Mesangial cell (primary cell): ENCODE results near the gene EGF. TPM values are rescaled to one million over a fixed set of nuclear protein-coding genes. Genes with fewer than 3 reads are reported as not detected.

Experiments used
- total RNA-seq: library from RNA; depleted of rRNA; stranded (reverse); fragments of >200 nt; gene quantifications from 2 replicates; pipeline ENCODE4 v1.2.3, GENCODE V29; 2015

Gene EGF
- 0.16 and 0.25 TPM in 2 replicates for total RNA-seq

DNA sequence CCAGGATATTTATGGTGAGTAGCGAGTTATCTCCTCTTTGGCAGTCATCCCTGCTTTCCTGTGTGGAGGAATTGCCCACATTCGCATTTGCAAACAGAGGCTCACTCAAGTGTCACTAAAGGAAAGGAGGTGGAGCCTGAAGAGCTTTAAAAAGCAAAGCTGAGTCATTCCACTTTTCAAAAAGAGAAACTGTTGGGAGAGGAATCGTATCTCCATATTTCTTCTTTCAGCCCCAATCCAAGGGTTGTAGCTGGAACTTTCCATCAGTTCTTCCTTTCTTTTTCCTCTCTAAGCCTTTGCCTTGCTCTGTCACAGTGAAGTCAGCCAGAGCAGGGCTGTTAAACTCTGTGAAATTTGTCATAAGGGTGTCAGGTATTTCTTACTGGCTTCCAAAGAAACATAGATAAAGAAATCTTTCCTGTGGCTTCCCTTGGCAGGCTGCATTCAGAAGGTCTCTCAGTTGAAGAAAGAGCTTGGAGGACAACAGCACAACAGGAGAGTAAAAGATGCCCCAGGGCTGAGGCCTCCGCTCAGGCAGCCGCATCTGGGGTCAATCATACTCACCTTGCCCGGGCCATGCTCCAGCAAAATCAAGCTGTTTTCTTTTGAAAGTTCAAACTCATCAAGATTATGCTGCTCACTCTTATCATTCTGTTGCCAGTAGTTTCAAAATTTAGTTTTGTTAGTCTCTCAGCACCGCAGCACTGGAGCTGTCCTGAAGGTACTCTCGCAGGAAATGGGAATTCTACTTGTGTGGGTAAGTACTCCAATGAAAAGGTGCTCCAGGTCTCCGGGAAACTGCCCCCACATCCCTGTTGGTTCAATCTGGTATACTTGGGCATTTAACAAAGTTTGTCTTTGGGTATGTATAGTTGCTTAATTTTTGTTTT, at the start of gene EGF:
Gene EGF (plus strand): TSS at position 178 of the 890 bp plus-strand sequence. CDS start 453 bp downstream, at position 631.

Other genes starting within 250 kb of the EGF start
- 39.1 and 39.4 TPM in 2 replicates for gene CASP6, start 209.4 kb upstream of the EGF start, total RNA-seq
- gene PLA2G12A, start 182.8 kb upstream of the EGF start, total RNA-seq = 11.1 and 20.9 TPM in 2 replicates
- gene CFI, start 110.9 kb upstream of the EGF start, total RNA-seq = 3.9 and 69.6 TPM in 2 replicates
- gene GAR1, start 97.1 kb upstream of the EGF start, total RNA-seq = 6.5 and 9.6 TPM in 2 replicates
- gene RRH, start 84.9 kb upstream of the EGF start, total RNA-seq = not detected in 2 replicates
- under 0.01 TPM in 1 of 2 replicates, not detected in the other for gene LRIT3, start 64.8 kb upstream of the EGF start, total RNA-seq